HCT116 (cell line): Measurements from ENCODE around the gene INTS1.

Experiments used
- CEBPB ChIP-seq: IDR thresholded peaks from 2 replicates; pipeline ENCODE4 v1.6.1; 2012; ENCODE audit warnings: low read depth
- CTCF ChIP-seq, 3 experiments: fragments of 200-600 bp in 1 of 3; sonication (generic) in 1 of 3; IDR thresholded peaks in 2 of 3; conservative IDR thresholded peaks in 1 of 3; 2 replicates each; pipeline ENCODE4 v1.5.1; 2012 to 2017; ENCODE audit warnings: low read depth in 2 of 3, low read length in 2 of 3, antibody characterized with exemption in 1 of 3, borderline replicate concordance in 1 of 3, control low read depth in 1 of 3, mild to moderate bottlenecking in 1 of 3, mixed read lengths in 1 of 3, mixed run types in 1 of 3, moderate library complexity in 1 of 3; ENCODE audit not compliant: insufficient read depth in 1 of 3
- EGR1 ChIP-seq: IDR thresholded peaks from 2 replicates; pipeline ENCODE4 v1.6.1; 2012; ENCODE audit warnings: low read depth
- EZH2 ChIP-seq: fragments of 200-600 bp; sonication (generic); IDR thresholded peaks from 2 replicates; pipeline ENCODE4 v1.6.1; 2017; ENCODE audit warnings: antibody characterized with exemption, mixed run types
- EZH2phosphoT487 ChIP-seq: fragments of 200-600 bp; IDR thresholded peaks from 2 replicates; pipeline ENCODE4 v1.6.1; 2018; ENCODE audit warnings: antibody characterized with exemption, borderline replicate concordance
- JUND ChIP-seq: IDR thresholded peaks from 2 replicates; pipeline ENCODE4 v1.6.1; 2012
- POLR2A ChIP-seq: IDR thresholded peaks from 2 replicates; pipeline ENCODE4 v1.7.0; 2011; ENCODE audit warnings: borderline replicate concordance; ENCODE audit not compliant: insufficient read depth, insufficient read length; ENCODE audit errors: extremely low read depth
- POLR2AphosphoS5 ChIP-seq: IDR thresholded peaks from 2 replicates; pipeline ENCODE4 v1.6.1; 2011; ENCODE audit warnings: mild to moderate bottlenecking, low read depth, low read length, moderate library complexity
- SIN3A ChIP-seq: IDR thresholded peaks from 2 replicates; pipeline ENCODE4 v1.6.1; 2012; ENCODE audit warnings: low read depth
- SRF ChIP-seq: IDR thresholded peaks from 2 replicates; pipeline ENCODE4 v1.6.1; 2012; ENCODE audit warnings: low read depth
- YY1 ChIP-seq: IDR thresholded peaks from 2 replicates; pipeline ENCODE4 v1.6.1; 2011; ENCODE audit warnings: low read length, low read depth, moderate library complexity, mild to moderate bottlenecking; ENCODE audit not compliant: insufficient replicate concordance; ENCODE audit errors: extremely low read depth
- ZNF274 ChIP-seq: fragments of 200-500 bp; sonication (Bioruptor generic); IDR thresholded peaks from 2 replicates; pipeline ENCODE4 v1.6.1; 2014; ENCODE audit warnings: mild to moderate bottlenecking, low read depth, low read length, inconsistent platforms
- TF ChIP-seq, protein P1 (sequence below): IDR thresholded peaks from 2 replicates; pipeline ENCODE4 v1.6.1; 2012
- TF ChIP-seq, protein P2 (sequence below): IDR thresholded peaks from 2 replicates; pipeline ENCODE4 v1.6.1; 2012; ENCODE audit warnings: low read depth

- TF ChIP-seq CTCF (IDR thresholded peaks at IDR 0.05 in 2 of 3, conservative IDR thresholded peaks at IDR 0.05 in 1 of 3; ENCODE audit: borderline replicate concordance in 1 of 3, insufficient read depth in 1 of 3, low read depth in 2 of 3, low read length in 2 of 3) (no peak), POLR2AphosphoS5 (peak; percentile 42), EZH2 (no peak), YY1 (no peak), POLR2A (no peak), ZNF274 (no peak), EGR1 (no peak), CEBPB (no peak), JUND (no peak), SRF (no peak), EZH2phosphoT487 (no peak), SIN3A (no peak)
- TF ChIP-seq, protein P1, sequence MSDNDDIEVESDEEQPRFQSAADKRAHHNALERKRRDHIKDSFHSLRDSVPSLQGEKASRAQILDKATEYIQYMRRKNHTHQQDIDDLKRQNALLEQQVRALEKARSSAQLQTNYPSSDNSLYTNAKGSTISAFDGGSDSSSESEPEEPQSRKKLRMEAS, result no peak
- TF ChIP-seq, protein P2, sequence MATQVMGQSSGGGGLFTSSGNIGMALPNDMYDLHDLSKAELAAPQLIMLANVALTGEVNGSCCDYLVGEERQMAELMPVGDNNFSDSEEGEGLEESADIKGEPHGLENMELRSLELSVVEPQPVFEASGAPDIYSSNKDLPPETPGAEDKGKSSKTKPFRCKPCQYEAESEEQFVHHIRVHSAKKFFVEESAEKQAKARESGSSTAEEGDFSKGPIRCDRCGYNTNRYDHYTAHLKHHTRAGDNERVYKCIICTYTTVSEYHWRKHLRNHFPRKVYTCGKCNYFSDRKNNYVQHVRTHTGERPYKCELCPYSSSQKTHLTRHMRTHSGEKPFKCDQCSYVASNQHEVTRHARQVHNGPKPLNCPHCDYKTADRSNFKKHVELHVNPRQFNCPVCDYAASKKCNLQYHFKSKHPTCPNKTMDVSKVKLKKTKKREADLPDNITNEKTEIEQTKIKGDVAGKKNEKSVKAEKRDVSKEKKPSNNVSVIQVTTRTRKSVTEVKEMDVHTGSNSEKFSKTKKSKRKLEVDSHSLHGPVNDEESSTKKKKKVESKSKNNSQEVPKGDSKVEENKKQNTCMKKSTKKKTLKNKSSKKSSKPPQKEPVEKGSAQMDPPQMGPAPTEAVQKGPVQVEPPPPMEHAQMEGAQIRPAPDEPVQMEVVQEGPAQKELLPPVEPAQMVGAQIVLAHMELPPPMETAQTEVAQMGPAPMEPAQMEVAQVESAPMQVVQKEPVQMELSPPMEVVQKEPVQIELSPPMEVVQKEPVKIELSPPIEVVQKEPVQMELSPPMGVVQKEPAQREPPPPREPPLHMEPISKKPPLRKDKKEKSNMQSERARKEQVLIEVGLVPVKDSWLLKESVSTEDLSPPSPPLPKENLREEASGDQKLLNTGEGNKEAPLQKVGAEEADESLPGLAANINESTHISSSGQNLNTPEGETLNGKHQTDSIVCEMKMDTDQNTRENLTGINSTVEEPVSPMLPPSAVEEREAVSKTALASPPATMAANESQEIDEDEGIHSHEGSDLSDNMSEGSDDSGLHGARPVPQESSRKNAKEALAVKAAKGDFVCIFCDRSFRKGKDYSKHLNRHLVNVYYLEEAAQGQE, result no peak
Observed at GRCh38 chr7:1512781-1513656, 8.8 kb upstream of the INTS1 start.
